ENCODE data around the gene RGS13.

The RGS13 gene

DNA sequence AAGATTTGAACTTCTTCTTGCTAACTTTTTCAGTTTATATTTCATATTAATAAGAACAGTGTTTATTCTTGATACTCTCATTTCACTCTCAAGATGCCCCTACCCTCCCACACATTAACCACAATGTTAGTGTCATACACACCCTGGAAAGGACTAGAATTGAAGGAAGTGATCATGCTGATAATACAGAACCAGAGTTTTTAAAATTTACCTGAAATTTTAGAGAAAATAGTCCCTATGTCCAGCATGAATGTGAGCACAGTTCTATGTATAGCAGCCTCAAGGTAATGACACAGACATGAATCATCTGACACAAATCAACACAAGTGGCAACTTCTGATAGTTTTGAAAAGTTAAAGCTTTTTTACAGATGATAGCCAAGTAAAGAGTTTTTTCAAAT lies 34.4 kb upstream of the RGS13 start:
- POLR2A ChIA-PET = no interaction called here
- no peak for DNase-seq (ENCODE audit: extremely low spot score)
- TF ChIP-seq SP1 (IDR thresholded peaks at IDR 0.05) (no peak), FOXM1 (IDR thresholded peaks at IDR 0.05; ENCODE audit: borderline replicate concordance) (no peak), ARNT (IDR thresholded peaks at IDR 0.05) (no peak), FOXK2 (IDR thresholded peaks at IDR 0.05) (no peak)
- CTCF ChIA-PET = no interaction called here

DNA sequence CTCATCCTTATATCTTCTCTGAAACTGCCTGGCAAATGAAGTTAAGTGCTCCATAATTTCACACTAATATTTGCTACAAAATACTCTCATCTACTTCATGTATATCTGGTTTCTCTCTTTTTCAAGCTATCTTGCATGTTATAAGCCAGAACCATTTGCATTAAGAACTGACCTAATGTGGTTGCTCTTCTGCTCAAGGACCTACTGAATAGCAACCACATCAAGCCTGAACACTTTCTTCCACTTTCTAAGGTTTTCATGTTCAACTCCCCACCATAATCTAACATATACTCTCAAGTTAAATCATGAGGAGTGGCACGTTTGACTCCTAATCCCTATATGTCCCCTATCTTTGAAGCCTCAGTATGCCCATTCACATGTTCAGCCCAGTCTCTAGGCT lies 33.2 kb upstream of the RGS13 start:
- no peak for DNase-seq (ENCODE audit: extremely low spot score)
- ChIA-PET CTCF (no interaction called here), POLR2A (no interaction called here)
- no peak for TF ChIP-seq LEF1 (IDR thresholded peaks at IDR 0.05; ENCODE audit: borderline replicate concordance)
- no peak for TF ChIP-seq FOXM1 (IDR thresholded peaks at IDR 0.05; ENCODE audit: borderline replicate concordance)
- no peak for TF ChIP-seq HDGF (IDR thresholded peaks at IDR 0.05; ENCODE audit: borderline replicate concordance)
- TF ChIP-seq SUZ12 (IDR thresholded peaks at IDR 0.05) = no peak
- TF ChIP-seq CTBP1 (IDR thresholded peaks at IDR 0.05; ENCODE audit: borderline replicate concordance) = no peak
- TF ChIP-seq FOXK2 (IDR thresholded peaks at IDR 0.05) = no peak
- TF ChIP-seq, protein P1, sequence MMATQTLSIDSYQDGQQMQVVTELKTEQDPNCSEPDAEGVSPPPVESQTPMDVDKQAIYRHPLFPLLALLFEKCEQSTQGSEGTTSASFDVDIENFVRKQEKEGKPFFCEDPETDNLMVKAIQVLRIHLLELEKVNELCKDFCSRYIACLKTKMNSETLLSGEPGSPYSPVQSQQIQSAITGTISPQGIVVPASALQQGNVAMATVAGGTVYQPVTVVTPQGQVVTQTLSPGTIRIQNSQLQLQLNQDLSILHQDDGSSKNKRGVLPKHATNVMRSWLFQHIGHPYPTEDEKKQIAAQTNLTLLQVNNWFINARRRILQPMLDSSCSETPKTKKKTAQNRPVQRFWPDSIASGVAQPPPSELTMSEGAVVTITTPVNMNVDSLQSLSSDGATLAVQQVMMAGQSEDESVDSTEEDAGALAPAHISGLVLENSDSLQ (IDR thresholded peaks at IDR 0.05) = no peak
- TF ChIP-seq ZNF384 (IDR thresholded peaks at IDR 0.05) = no peak
- no peak for TF ChIP-seq FOXA1 (IDR thresholded peaks at IDR 0.05)
- no peak for TF ChIP-seq BHLHE40 (IDR thresholded peaks at IDR 0.05; ENCODE audit: borderline replicate concordance)
- no peak for TF ChIP-seq SP1 (IDR thresholded peaks at IDR 0.05)
- no peak for TF ChIP-seq ELF4 (IDR thresholded peaks at IDR 0.05)
- TF ChIP-seq L3MBTL2 (conservative IDR thresholded peaks at IDR 0.05) = no peak
- no peak for TF ChIP-seq ARNT (IDR thresholded peaks at IDR 0.05)
- no peak for TF ChIP-seq TARDBP (IDR thresholded peaks at IDR 0.05)
- no peak for TF ChIP-seq NFRKB (IDR thresholded peaks at IDR 0.05)

DNA sequence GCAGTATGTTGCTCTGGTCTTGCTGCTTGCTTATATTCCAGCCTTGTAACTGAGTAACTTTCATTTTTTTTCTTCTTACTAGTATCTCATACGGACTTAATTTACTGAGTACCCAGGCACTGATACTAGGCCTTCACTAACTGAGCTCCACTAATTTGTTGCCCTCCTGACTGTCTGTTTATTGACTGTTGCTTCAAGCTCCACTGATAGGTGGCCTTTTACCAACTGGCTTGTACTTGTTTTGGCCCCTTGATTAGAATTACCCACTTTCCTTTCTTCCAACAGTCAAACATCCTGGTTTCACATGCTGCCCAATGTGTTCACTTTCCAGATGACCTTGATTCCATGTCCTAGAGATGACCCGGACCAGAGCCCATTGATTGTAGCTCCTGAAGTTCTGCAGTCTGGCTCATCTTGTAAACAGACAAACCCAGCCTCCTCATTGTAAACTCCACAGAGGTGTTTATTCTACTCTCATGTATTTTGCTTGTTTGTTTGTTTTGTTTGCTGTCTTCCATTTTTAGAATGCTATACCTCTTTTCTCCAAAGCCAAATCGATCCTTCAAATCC lies 32.6 kb upstream of the RGS13 start:
- TF ChIP-seq FOXA1 (IDR thresholded peaks at IDR 0.05) = no peak
- no peak for TF ChIP-seq ZNF384 (IDR thresholded peaks at IDR 0.05)
- TF ChIP-seq NFRKB (IDR thresholded peaks at IDR 0.05) = no peak
- TF ChIP-seq, protein P1 (IDR thresholded peaks at IDR 0.05) = no peak
- no peak for TF ChIP-seq FOXM1 (IDR thresholded peaks at IDR 0.05; ENCODE audit: borderline replicate concordance)
- TF ChIP-seq SUZ12 (IDR thresholded peaks at IDR 0.05) = no peak
- TF ChIP-seq L3MBTL2 (conservative IDR thresholded peaks at IDR 0.05) = no peak
- TF ChIP-seq ARNT (IDR thresholded peaks at IDR 0.05) = no peak
- no peak for TF ChIP-seq CTBP1 (IDR thresholded peaks at IDR 0.05; ENCODE audit: borderline replicate concordance)
- TF ChIP-seq FOXK2 (IDR thresholded peaks at IDR 0.05) = no peak
- TF ChIP-seq BHLHE40 (IDR thresholded peaks at IDR 0.05; ENCODE audit: borderline replicate concordance) = no peak
- no peak for TF ChIP-seq TARDBP (IDR thresholded peaks at IDR 0.05)
- TF ChIP-seq LEF1 (IDR thresholded peaks at IDR 0.05; ENCODE audit: borderline replicate concordance) = no peak
- no peak for TF ChIP-seq ELF4 (IDR thresholded peaks at IDR 0.05)
- TF ChIP-seq HDGF (IDR thresholded peaks at IDR 0.05; ENCODE audit: borderline replicate concordance) = no peak
- no peak for TF ChIP-seq SP1 (IDR thresholded peaks at IDR 0.05)
- no peak for DNase-seq (ENCODE audit: extremely low spot score)
- ChIA-PET POLR2A (no interaction called here), CTCF (no interaction called here)

DNA sequence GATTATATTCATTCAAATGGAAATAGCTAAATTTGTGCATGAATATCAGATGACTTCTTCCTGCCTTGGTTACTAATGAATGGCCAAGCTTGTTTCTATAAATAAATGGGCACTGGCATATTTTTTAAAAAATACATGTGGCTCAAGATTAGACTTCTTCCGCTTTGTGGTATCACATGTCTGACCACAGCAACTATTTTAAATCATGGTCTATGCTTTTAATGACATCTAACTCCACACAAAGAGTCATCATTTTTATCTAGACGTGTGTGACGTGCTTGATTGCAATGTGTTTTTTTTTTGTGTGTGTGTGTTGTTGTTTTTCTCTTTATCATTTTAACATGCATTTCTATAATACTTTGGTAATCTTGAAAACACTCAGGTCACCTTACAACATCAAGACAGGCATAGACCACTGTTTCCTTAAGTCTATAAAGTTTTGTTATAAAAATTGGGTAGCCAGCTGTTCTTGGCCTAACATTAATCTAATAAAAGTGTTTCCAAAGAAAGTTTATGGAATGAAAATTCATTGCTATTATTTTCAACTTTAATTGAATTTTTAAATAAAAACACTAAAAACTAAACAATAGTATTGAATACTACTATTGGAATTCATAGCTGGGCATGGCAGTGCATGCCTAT lies 30.8 kb upstream of the RGS13 start:
- POLR2A ChIA-PET = no interaction called here
- CTCF ChIA-PET = no interaction called here
- no peak for DNase-seq (ENCODE audit: extremely low spot score)
- TF ChIP-seq CTBP1 (IDR thresholded peaks at IDR 0.05; ENCODE audit: borderline replicate concordance) (no peak), LEF1 (IDR thresholded peaks at IDR 0.05; ENCODE audit: borderline replicate concordance) (no peak), ELF4 (IDR thresholded peaks at IDR 0.05) (no peak), FOXM1 (IDR thresholded peaks at IDR 0.05; ENCODE audit: borderline replicate concordance) (no peak), SUZ12 (IDR thresholded peaks at IDR 0.05) (no peak), FOXK2 (IDR thresholded peaks at IDR 0.05) (no peak), TARDBP (IDR thresholded peaks at IDR 0.05) (no peak), ZNF384 (IDR thresholded peaks at IDR 0.05) (no peak), FOXA1 (IDR thresholded peaks at IDR 0.05) (no peak), L3MBTL2 (conservative IDR thresholded peaks at IDR 0.05) (no peak), SP1 (IDR thresholded peaks at IDR 0.05) (no peak)
- TF ChIP-seq, protein P1 (IDR thresholded peaks at IDR 0.05) = no peak

DNA sequence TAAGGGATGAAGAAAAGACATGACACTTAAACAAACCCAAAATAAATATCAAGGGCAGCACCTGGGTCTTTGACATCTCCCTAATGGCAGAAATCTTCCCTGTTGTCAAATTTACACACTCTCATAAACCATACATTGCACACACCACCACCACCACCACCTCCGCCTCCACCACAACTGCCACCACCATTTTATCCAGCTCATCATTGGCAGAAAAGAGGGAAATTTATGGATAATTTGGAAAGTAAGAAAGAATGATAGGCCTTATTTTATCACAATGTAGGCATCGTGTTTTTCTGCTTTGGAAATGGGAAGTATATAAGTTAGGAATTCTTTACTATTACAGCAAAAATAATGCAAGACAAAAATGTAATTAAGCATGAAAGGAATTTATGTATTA lies 27.3 kb upstream of the RGS13 start:
- no peak for DNase-seq (ENCODE audit: extremely low spot score)
- ChIA-PET CTCF (no interaction called here), POLR2A (no interaction called here)
- TF ChIP-seq CTBP1 (IDR thresholded peaks at IDR 0.05; ENCODE audit: borderline replicate concordance) (no peak), FOXM1 (IDR thresholded peaks at IDR 0.05; ENCODE audit: borderline replicate concordance) (no peak), ZNF384 (IDR thresholded peaks at IDR 0.05) (no peak), FOXA1 (IDR thresholded peaks at IDR 0.05) (no peak), BHLHE40 (IDR thresholded peaks at IDR 0.05; ENCODE audit: borderline replicate concordance) (no peak), ARNT (IDR thresholded peaks at IDR 0.05) (no peak), L3MBTL2 (conservative IDR thresholded peaks at IDR 0.05) (no peak), HDGF (IDR thresholded peaks at IDR 0.05; ENCODE audit: borderline replicate concordance) (no peak), ELF4 (IDR thresholded peaks at IDR 0.05) (no peak), NFRKB (IDR thresholded peaks at IDR 0.05) (no peak), TARDBP (IDR thresholded peaks at IDR 0.05) (no peak), LEF1 (IDR thresholded peaks at IDR 0.05; ENCODE audit: borderline replicate concordance) (no peak), SP1 (IDR thresholded peaks at IDR 0.05) (no peak)
- TF ChIP-seq, protein P1 (IDR thresholded peaks at IDR 0.05) = no peak

All from HEK293T (cell line).